IMR-90 (cell line): ENCODE results near the gene FITM1. TPM values are rescaled to one million over a fixed set of nuclear protein-coding genes. Genes with fewer than 3 reads are reported as not detected.

Source experiments
- ATAC-seq: fragments of 200-7000 bp; cut with Tn5 transposase; 2 replicates; pipeline ENCODE4 v1.9.1; 2020; ENCODE audit warnings: low read depth, mild to moderate bottlenecking, moderate library complexity
- BruUV-seq: library from RNA; stranded (reverse); fragments of 400-500 nt; replicated peaks from 2 replicates; lab custom pipeline; 2021; lab: Mats Ljungman, UMichigan
- CTCF ChIA-PET: fragments of 300-600 bp; formaldehyde crosslinking; extraction: SDS; loops from one replicate; lab custom pipeline; 2021; ENCODE audit warnings: antibody characterized with exemption; lab: Yijun Ruan, JAX
- POLR2A ChIA-PET: fragments of 300-600 bp; sonication (Branson Sonifier 250); formaldehyde crosslinking; loops from one replicate; lab custom pipeline; 2022; ENCODE audit warnings: antibody characterized with exemption; ENCODE audit not compliant: unreplicated experiment; lab: Charles Lee
- DNase-seq: peaks from one replicate; pipeline ENCODE4 v3.0.0; 2013
- H2AFZ ChIP-seq: replicated peaks from 2 replicates; pipeline ENCODE3; 2013; ENCODE audit warnings: low read length, mild to moderate bottlenecking; ENCODE audit not compliant: poor library complexity
- H2AK5ac ChIP-seq: 2 replicates; pipeline ENCODE4 v1.6.1; 2013; ENCODE audit warnings: low read depth, low read length, inconsistent platforms
- H2AK9ac ChIP-seq: replicated peaks from 2 replicates; pipeline ENCODE3; 2013; ENCODE audit warnings: mild to moderate bottlenecking, low read depth, low read length, moderate library complexity; ENCODE audit not compliant: poor library complexity
- H2BK120ac ChIP-seq: 2 replicates; pipeline ENCODE4 v1.6.1; 2013; ENCODE audit warnings: low read depth, low read length, inconsistent platforms
- H2BK15ac ChIP-seq: 3 replicates; pipeline ENCODE4 v1.6.1; 2013; ENCODE audit warnings: low read depth, low read length, inconsistent platforms
- H2BK20ac ChIP-seq: 2 replicates; pipeline ENCODE4 v1.6.1; 2013; ENCODE audit warnings: low read depth, mild to moderate bottlenecking, inconsistent platforms, low read length, moderate library complexity
- H2BK5ac ChIP-seq: 2 replicates; pipeline ENCODE4 v1.6.1; 2013; ENCODE audit warnings: mild to moderate bottlenecking, low read depth, low read length, inconsistent platforms; ENCODE audit not compliant: poor library complexity, severe bottlenecking
- H3K14ac ChIP-seq: replicated peaks from 2 replicates; pipeline ENCODE4 v1.6.1; 2013; ENCODE audit warnings: low read depth, low read length, inconsistent platforms
- H3K18ac ChIP-seq: 2 replicates; pipeline ENCODE4 v1.6.1; 2013; ENCODE audit warnings: low read depth, low read length, control low read depth
- H3K23ac ChIP-seq: 2 replicates; pipeline ENCODE4 v1.6.1; 2013; ENCODE audit warnings: low read depth, low read length, inconsistent platforms
- H3K27ac ChIP-seq: 2 replicates; pipeline ENCODE4 v1.5.1; 2013; ENCODE audit warnings: mild to moderate bottlenecking, control low read depth, low read length; ENCODE audit not compliant: insufficient read depth
- H3K27me3 ChIP-seq: 2 replicates; pipeline ENCODE4 v1.6.1; 2013; ENCODE audit warnings: low read length; ENCODE audit not compliant: control insufficient read depth, insufficient read depth
- H3K36me3 ChIP-seq: 2 replicates; pipeline ENCODE4 v1.6.1; 2013; ENCODE audit warnings: low read length, mixed read lengths; ENCODE audit not compliant: control insufficient read depth, insufficient read depth
- H3K4ac ChIP-seq: 2 replicates; pipeline ENCODE4 v1.6.1; 2013; ENCODE audit warnings: low read depth, low read length, inconsistent platforms
- H3K4me1 ChIP-seq: 2 replicates; pipeline ENCODE4 v1.6.1; 2013; ENCODE audit warnings: low read length, mixed read lengths; ENCODE audit not compliant: control insufficient read depth, insufficient read depth
- H3K4me2 ChIP-seq: 2 replicates; pipeline ENCODE4 v1.6.1; 2013; ENCODE audit warnings: low read depth, mild to moderate bottlenecking, control low read depth, low read length, moderate library complexity
- H3K4me3 ChIP-seq: 2 replicates; pipeline ENCODE4 v1.5.1; 2013; ENCODE audit warnings: low read depth, mild to moderate bottlenecking, control low read depth, low read length, moderate library complexity; ENCODE audit not compliant: insufficient read depth
- H3K56ac ChIP-seq: 2 replicates; pipeline ENCODE4 v1.6.1; 2013; ENCODE audit warnings: low read length, inconsistent platforms; ENCODE audit not compliant: insufficient read depth; ENCODE audit errors: extremely low read depth
- H3K79me1 ChIP-seq, 2 experiments: 2 replicates each; pipeline ENCODE4 v1.6.1; 2013; ENCODE audit warnings: low read length in 2 of 2, inconsistent platforms in 1 of 2, low read depth in 1 of 2
- H3K9ac ChIP-seq: 2 replicates; pipeline ENCODE4 v1.6.1; 2013; ENCODE audit warnings: low read depth, low read length, control low read depth
- H3K9me1 ChIP-seq: 2 replicates; pipeline ENCODE4 v1.6.1; 2013; ENCODE audit warnings: low read length, inconsistent platforms; ENCODE audit not compliant: insufficient read depth
- H3K9me3 ChIP-seq: 2 replicates; pipeline ENCODE4 v1.6.1; 2013; ENCODE audit warnings: low read length; ENCODE audit not compliant: control insufficient read depth, insufficient read depth
- H4K20me1 ChIP-seq: 2 replicates; pipeline ENCODE4 v1.6.1; 2013; ENCODE audit warnings: low read length, inconsistent platforms; ENCODE audit not compliant: insufficient read depth
- H4K5ac ChIP-seq: 2 replicates; pipeline ENCODE4 v1.6.1; 2013; ENCODE audit warnings: mild to moderate bottlenecking, low read depth, low read length, control low read depth
- H4K8ac ChIP-seq, 2 experiments: 2 replicates each; pipeline ENCODE4 v1.6.1; 2013; ENCODE audit warnings: low read depth in 2 of 2, low read length in 2 of 2, control low read depth in 1 of 2, inconsistent platforms in 1 of 2
- H4K91ac ChIP-seq: 2 replicates; pipeline ENCODE4 v1.6.1; 2013; ENCODE audit warnings: low read depth, low read length, inconsistent platforms; ENCODE audit not compliant: insufficient read depth
- CHD1 ChIP-seq: IDR thresholded peaks from 2 replicates; pipeline ENCODE4 v1.6.1; 2012; ENCODE audit warnings: low read depth, low read length, improper control_type of control experiment
- RCOR1 ChIP-seq: IDR thresholded peaks from 2 replicates; pipeline ENCODE4 v1.6.1; 2012; ENCODE audit warnings: mild to moderate bottlenecking, low read length, improper control_type of control experiment; ENCODE audit not compliant: insufficient replicate concordance
- WGBS, 2 experiments: methylation state at CpG; one replicate each; pipeline versions ENCODE4 v1.1.5 to v1.1.7; 2013; ENCODE audit warnings: missing lambda C conversion rate in 2 of 2; ENCODE audit not compliant: insufficient read length in 1 of 2; ENCODE audit errors: extremely low coverage in 2 of 2; 5-methylcytosine and 5-hydroxymethylcytosine counted together
- dilution Hi-C: fragments of 300-500 bp; cut with HindIII; formaldehyde crosslinking; loops from one replicate; pipeline ENCODE4 v1.14.3; 2018; ENCODE audit warnings: low sequenced_read_pairs; ENCODE audit not compliant: unreplicated experiment
- in situ Hi-C: fragments of 300-500 bp; cut with MboI; formaldehyde crosslinking; loops from 3 replicates; pipeline ENCODE4 v1.14.3; 2019; ENCODE audit warnings: low sequenced_read_pairs, inconsistent platforms, mixed read lengths
- intact Hi-C: fragments of 100-400 bp; cut with micrococcal nuclease; formaldehyde crosslinking; loops from 2 replicates; pipeline ENCODE4 v1.10.0; 2022
- polyA plus RNA-seq, 3 experiments: library from polyadenylated mRNA; depleted of rRNA; stranded (reverse); fragments of >200 nt; gene quantifications; 2 replicates each; pipeline ENCODE4 v1.2.3, GENCODE V29; 2012; ENCODE audit warnings: low replicate concordance in 1 of 3
- total RNA-seq: library from RNA; depleted of rRNA; stranded (reverse); fragments of >200 nt; gene quantifications from 2 replicates; pipeline ENCODE4 v1.2.3, GENCODE V29; 2012

FITM1 gene
- total and polyA plus RNA-seq, 2 of the 4 experiments (the other 2 are of a cell fraction), result not detected

- peak; percentile 5; the same call in 1 of the 2 replicates for ATAC-seq
- Histone ChIP-seq H3K27me3 (no peaks in the 10 kb centered on the region), H3K4me2 (no peak overlapping the region), H3K79me1 (peaks cover 15 to 41% of the 10 kb centered on the region in 2 experiments), H2BK5ac (no peak overlapping the region), H2BK15ac (no peak overlapping the region), H2AK9ac (peak overlapping the region; percentile 1), H3K14ac (no peak overlapping the region), H3K18ac (no peak overlapping the region), H3K9me3 (no peaks in the 10 kb centered on the region), H4K91ac (no peak overlapping the region), H3K4me3 (no peak overlapping the region), H3K23ac (no peak overlapping the region), H4K5ac (no peak overlapping the region), H2AFZ (no peak overlapping the region), H2BK120ac (no peak overlapping the region), H3K4ac (no peak overlapping the region; the same call in 1 of the 2 replicates), H3K9ac (no peak overlapping the region), H3K56ac (no peak overlapping the region), H2BK20ac (no peak overlapping the region), H4K20me1 (no peaks in the 10 kb centered on the region), H3K36me3 (peaks cover 66% of the 10 kb centered on the region), H3K27ac (peak overlapping the region; percentile 1; the same call in 1 of the 2 replicates), H4K8ac (no peak overlapping the region; a peak in 1 of 4 replicates), H2AK5ac (peak overlapping the region; percentile 7; the same call in 1 of the 2 replicates), H3K4me1 (peaks cover 7% of the 10 kb centered on the region), H3K9me1 (peaks cover 7% of the 10 kb centered on the region)
- POLR2A ChIA-PET, result interaction anchor here (1.1 kb wide), 1 partner anchor 10 kb away, joined by 3 read pairs; no protein-coding TSS in a partner anchor
- intact Hi-C loops, result no loop called here
- in situ Hi-C loops, result no loop called here
- BruUV-seq, result no TSS peak
- dilution Hi-C loops, result no loop called here
- CTCF ChIA-PET, result interaction anchor here (0.6 to 1.6 kb wide), 4 partner anchors 11 to 31 kb away, joined by 3 to 14 read pairs (median 4); partner anchors contain the start of genes PSME2 and RNF31
- DNase-seq, result no peak
- TF ChIP-seq RCOR1, result no peak
- no peak for TF ChIP-seq CHD1
- WGBS, 2 experiments, result 90% methylated on average over 2 of the region's 4 CpGs; no CpG with 5 or more reads in 1 of the 2 experiments
Measured at GRCh38 chr14:24160499-24160849, 30.0 kb downstream of the FITM1 start.
